CD4-positive, alpha-beta T cell (primary cell): Measurements from ENCODE around the gene ARL13A. TPM values are rescaled to one million over a fixed set of nuclear protein-coding genes. Genes with fewer than 3 reads are reported as not detected.

Source experiments
- ATAC-seq: fragments of 200-7000 bp; cut with Tn5 transposase; one replicate; pipeline ENCODE4 v1.10.0; 2022; ENCODE audit warnings: mild to moderate bottlenecking; ENCODE audit not compliant: poor library complexity
- CTCF ChIA-PET: fragments of 350-600 bp; sonication (Branson Sonifier 250); formaldehyde crosslinking; loops from one replicate; lab custom pipeline; 2021; ENCODE audit warnings: antibody characterized with exemption, inconsistent platforms; lab: Charles Lee
- POLR2A ChIA-PET: fragments of 350-600 bp; sonication (Branson Sonifier 250); formaldehyde crosslinking; loops from one replicate; lab custom pipeline; 2021; ENCODE audit warnings: antibody characterized with exemption, inconsistent platforms; lab: Charles Lee
- DNase-seq, 14 experiments: peaks; one replicate each; pipeline ENCODE4 v3.0.0-alpha.2; 2013 to 2020; ENCODE audit warnings: mixed read lengths in 2 of 14
- H3K27ac ChIP-seq, 2 donors: one replicate each; pipeline versions ENCODE4 v1.5.1 to v1.7.0; 2013; ENCODE audit warnings: low read length in 2 of 2, low read depth in 1 of 2, mild to moderate bottlenecking in 1 of 2
- H3K27me3 ChIP-seq, 2 experiments: 1 replicate in 1 of 2; 2 replicates in 1 of 2; pipeline versions ENCODE4 v1.6.1 to v1.7.0; 2013; ENCODE audit warnings: low read length in 2 of 2, control low read depth in 1 of 2, mild to moderate bottlenecking in 1 of 2, moderate library complexity in 1 of 2; ENCODE audit not compliant: insufficient read depth in 2 of 2, control insufficient read depth in 1 of 2
- H3K36me3 ChIP-seq: one replicate; pipeline ENCODE4 v1.6.1; 2013; ENCODE audit warnings: low read length, control low read depth; ENCODE audit not compliant: insufficient read depth
- H3K4me1 ChIP-seq: one replicate; pipeline ENCODE4 v1.6.1; 2013; ENCODE audit warnings: low read length, control low read depth; ENCODE audit not compliant: insufficient read depth
- H3K4me3 ChIP-seq: one replicate; pipeline ENCODE4 v1.5.1; 2013; ENCODE audit warnings: mild to moderate bottlenecking, low read length, moderate library complexity
- H3K9me3 ChIP-seq, 2 experiments: 1 replicate in 1 of 2; 2 replicates in 1 of 2; pipeline versions ENCODE4 v1.6.1 to v1.7.0; 2013; ENCODE audit warnings: low read length in 2 of 2, mild to moderate bottlenecking in 2 of 2, control low read depth in 1 of 2, moderate library complexity in 1 of 2; ENCODE audit not compliant: control insufficient read depth in 1 of 2, insufficient read depth in 1 of 2
- H3K27ac Mint-ChIP-seq: one replicate; pipeline ENCODE4 v1.8.0; 2020; ENCODE audit warnings: mixed read lengths
- H3K27me3 Mint-ChIP-seq: one replicate; pipeline ENCODE4 v1.8.0; 2021; ENCODE audit warnings: mixed read lengths
- H3K36me3 Mint-ChIP-seq: one replicate; pipeline ENCODE4 v1.8.0; 2021; ENCODE audit warnings: low read depth, mixed read lengths
- H3K4me1 Mint-ChIP-seq: one replicate; pipeline ENCODE4 v1.8.0; 2021; ENCODE audit warnings: low read depth, mixed read lengths
- H3K4me3 Mint-ChIP-seq: one replicate; pipeline ENCODE4 v1.8.0; 2020; ENCODE audit warnings: mild to moderate bottlenecking, mixed read lengths
- H3K9me3 Mint-ChIP-seq: one replicate; pipeline ENCODE4 v1.8.0; 2020; ENCODE audit warnings: mixed read lengths
- CTCF ChIP-seq: fragments of 200-600 bp; IDR thresholded peaks from one replicate; pipeline ENCODE4 v1.8.0; 2022; ENCODE audit warnings: antibody characterized with exemption, mild to moderate bottlenecking
- intact Hi-C, 2 experiments: fragments of 100-400 bp; cut with DNase I in 1 of 2; cut with micrococcal nuclease in 1 of 2; formaldehyde crosslinking; loops; one replicate each; pipeline versions ENCODE4 v1.15.1 to v1.9.0; 2023 to 2025; cut with DNase I, micrococcal nuclease
- total RNA-seq, 174 experiments: library from RNA in 2 of 174; stranded (reverse) in 2 of 174; gene quantifications; one replicate each; pipeline ENCODE4 v1.2.3 and lab custom pipeline; 2021 to 2026

The ARL13A gene
- total RNA-seq, 2 experiments from 2014 or later, result not detected

GRCh38 chrX:100975212-100975611, 5.7 kb downstream of the ARL13A start:
- H3K27ac Mint-ChIP-seq, result no peak overlapping the region
- H3K27me3 Mint-ChIP-seq, result no peaks in the 10 kb centered on the region
- Histone ChIP-seq H3K4me1 (no peaks in the 10 kb centered on the region), H3K36me3 (no peaks in the 10 kb centered on the region), H3K4me3 (no peak overlapping the region), H3K27me3 (no peaks in the 10 kb centered on the region), H3K9me3 (no peaks in the 10 kb centered on the region), H3K27ac (no peak overlapping the region)
- no peak overlapping the region for H3K4me3 Mint-ChIP-seq
- intact Hi-C loops, result no loop called here
- DNase-seq (no peak), ATAC-seq (no peak)
- TF ChIP-seq CTCF, result no peak
- ChIA-PET POLR2A (no interaction called here), CTCF (no interaction called here)
- H3K4me1 Mint-ChIP-seq, result no peaks in the 10 kb centered on the region
- H3K9me3 Mint-ChIP-seq, result no peaks in the 10 kb centered on the region
- peaks cover 11% of the 10 kb centered on the region for H3K36me3 Mint-ChIP-seq

- Mint-ChIP-seq H3K4me3 (no peak overlapping the region), H3K9me3 (no peaks in the 10 kb centered on the region), H3K27ac (no peak overlapping the region), H3K4me1 (no peaks in the 10 kb centered on the region), H3K36me3 (peaks cover 11% of the 10 kb centered on the region), H3K27me3 (no peaks in the 10 kb centered on the region)
- Histone ChIP-seq H3K27ac (no peak overlapping the region), H3K4me1 (no peaks in the 10 kb centered on the region), H3K27me3 (no peaks in the 10 kb centered on the region), H3K4me3 (no peak overlapping the region), H3K9me3 (no peaks in the 10 kb centered on the region), H3K36me3 (no peaks in the 10 kb centered on the region)
- no peak for ATAC-seq
- TF ChIP-seq CTCF, result no peak
- CTCF ChIA-PET, result no interaction called here
- intact Hi-C loops, result no loop called here
- DNase-seq, result no peak
- POLR2A ChIA-PET, result no interaction called here
Observed at GRCh38 chrX:100976211-100976610, 6.7 kb downstream of the ARL13A start.

GRCh38 chrX:100979881-100980607, 10.5 kb downstream of the ARL13A start:
- no peaks in the 10 kb centered on the region for H3K27me3 ChIP-seq
- H3K27me3 Mint-ChIP-seq, result no peaks in the 10 kb centered on the region
- no peaks in the 10 kb centered on the region for H3K9me3 ChIP-seq
- ChIA-PET POLR2A (interaction anchor here (0.5 kb wide), 1 partner anchor 350 kb away, joined by 5 read pairs; no protein-coding TSS in a partner anchor), CTCF (no interaction called here)
- H3K27ac Mint-ChIP-seq, result no peak overlapping the region
- H3K4me3 Mint-ChIP-seq, result no peak overlapping the region
- H3K36me3 Mint-ChIP-seq, result peaks cover 6% of the 10 kb centered on the region
- no peak overlapping the region for H3K27ac ChIP-seq
- intact Hi-C loops, result no loop called here
- H3K4me1 Mint-ChIP-seq, result no peaks in the 10 kb centered on the region
- no peak overlapping the region for H3K4me3 ChIP-seq
- no peaks in the 10 kb centered on the region for H3K36me3 ChIP-seq
- ATAC-seq (no peak), DNase-seq (no peak)
- no peaks in the 10 kb centered on the region for H3K4me1 ChIP-seq
- no peak for TF ChIP-seq CTCF
- no peaks in the 10 kb centered on the region for H3K9me3 Mint-ChIP-seq
